HepG2 (cell line): ENCODE data around the gene TTPAL. TPM values are rescaled to one million over a fixed set of nuclear protein-coding genes. Genes with fewer than 3 reads are reported as not detected.

Source experiments
- ATAC-seq: fragments of 200-7000 bp; cut with Tn5 transposase; 3 replicates; pipeline ENCODE4 v1.9.1; 2020; ENCODE audit warnings: mild to moderate bottlenecking, moderate library complexity
- BruUV-seq: library from RNA; stranded (reverse); fragments of 400-500 nt; replicated peaks from 2 replicates; lab custom pipeline; 2021; lab: Mats Ljungman, UMichigan
- CTCF ChIA-PET: fragments of 300-600 bp; formaldehyde crosslinking; extraction: SDS; loops from one replicate; lab custom pipeline; 2021; ENCODE audit warnings: low total read pairs, inconsistent platforms, low intra/inter-chr PET ratio; lab: Yijun Ruan, JAX
- POLR2A ChIA-PET: fragments of 350-600 bp; sonication (Branson Sonifier 250); formaldehyde crosslinking; loops from one replicate; lab custom pipeline; 2020; ENCODE audit warnings: antibody characterized with exemption, inconsistent platforms; lab: Yijun Ruan, JAX
- DNase-seq: peaks from one replicate; pipeline ENCODE4 v3.0.0-alpha.2; 2015; ENCODE audit warnings: low spot score
- FAIRE-seq: peaks from 3 replicates; lab custom pipeline; 2011; peaks lifted over from hg19 to GRCh38; lab: Jason Lieb, UNC
- H2AFZ ChIP-seq: one replicate; pipeline ENCODE4 v1.6.1; 2011; ENCODE audit warnings: low read length, inconsistent platforms
- H3K27ac ChIP-seq: fragments of 300-600 bp; 3 replicates; pipeline ENCODE4 v1.8.0; 2011; ENCODE audit warnings: mixed run types, mild to moderate bottlenecking, mixed read lengths, low read length, inconsistent platforms; ENCODE audit not compliant: insufficient read depth; ENCODE audit errors: extremely low read length
- H3K27me3 ChIP-seq, 2 experiments: fragments of 200-600 bp in 1 of 2; 2 replicates in 1 of 2; 3 replicates in 1 of 2; pipeline versions ENCODE4 v1.6.0 to v1.8.0; 2011; ENCODE audit warnings: low read length in 2 of 2, mild to moderate bottlenecking in 2 of 2, moderate library complexity in 2 of 2, inconsistent platforms in 1 of 2; ENCODE audit not compliant: insufficient read depth in 2 of 2, control insufficient read depth in 1 of 2
- H3K36me3 ChIP-seq, 2 experiments: fragments of 200-600 bp in 1 of 2; replicated peaks in 1 of 2; 2 replicates in 1 of 2; 3 replicates in 1 of 2; pipeline versions ENCODE4 v1.5.1 to v1.8.0; 2011; ENCODE audit warnings: low read length in 2 of 2, inconsistent platforms in 1 of 2; ENCODE audit not compliant: insufficient read depth in 2 of 2, control insufficient read depth in 1 of 2
- H3K4me1 ChIP-seq: 2 replicates; pipeline ENCODE4 v1.5.1; 2012; ENCODE audit warnings: low read length, inconsistent platforms; ENCODE audit not compliant: insufficient read depth
- H3K4me2 ChIP-seq: 2 replicates; pipeline ENCODE4 v1.6.0; 2011; ENCODE audit warnings: low read depth, low read length, inconsistent platforms
- H3K4me3 ChIP-seq, 3 experiments: fragments of 200-600 bp in 1 of 3; sonication (generic), shearing (Covaris generic) in 1 of 3; replicated peaks in 1 of 3; 2 replicates each; pipeline ENCODE4 v1.5.1; 2011 to 2016; ENCODE audit warnings: low read length in 3 of 3, inconsistent platforms in 2 of 3, low read depth in 2 of 3, mild to moderate bottlenecking in 2 of 3, control low read depth in 1 of 3, mixed read lengths in 1 of 3; ENCODE audit not compliant: insufficient read depth in 1 of 3
- H3K79me2 ChIP-seq: one replicate; pipeline ENCODE4 v1.6.1; 2011; ENCODE audit warnings: low read length, inconsistent platforms; ENCODE audit not compliant: insufficient read depth
- H3K9ac ChIP-seq: 2 replicates; pipeline ENCODE4 v1.6.0; 2011; ENCODE audit warnings: mild to moderate bottlenecking, low read depth, low read length, inconsistent platforms; ENCODE audit not compliant: insufficient read depth
- H3K9me3 ChIP-seq: 2 replicates; pipeline ENCODE4 v1.5.1; 2012; ENCODE audit warnings: mild to moderate bottlenecking, low read length
- H4K20me1 ChIP-seq: 2 replicates; pipeline ENCODE4 v1.6.0; 2011; ENCODE audit warnings: inconsistent platforms, mild to moderate bottlenecking, low read length, moderate library complexity; ENCODE audit not compliant: insufficient read depth
- AGO1 ChIP-seq: fragments of 200-400 bp; formaldehyde crosslinking; IDR thresholded peaks from 2 replicates; pipeline ENCODE4 v1.6.1; 2017; ENCODE audit warnings: mild to moderate bottlenecking, low read depth, low read length, moderate library complexity; ENCODE audit not compliant: poor library complexity, severe bottlenecking
- AHDC1 ChIP-seq: sonication (generic); formaldehyde crosslinking; IDR thresholded peaks from 2 replicates; pipeline ENCODE4 v1.5.1; 2020; ENCODE audit warnings: mild to moderate bottlenecking, missing genetic modification reagents, borderline replicate concordance
- CREM ChIP-seq, 2 experiments: sonication (generic) in 1 of 2; formaldehyde crosslinking in 1 of 2; IDR thresholded peaks; 2 replicates each; pipeline versions ENCODE4 v1.4.0 to v1.6.1; 2016 to 2020; ENCODE audit warnings: antibody characterized with exemption in 1 of 2, mild to moderate bottlenecking in 1 of 2, missing genetic modification reagents in 1 of 2
- ERF ChIP-seq: IDR thresholded peaks from 2 replicates; pipeline ENCODE4 v1.6.1; 2018; ENCODE audit warnings: missing biosample characterization, missing genetic modification reagents
- HNF4A ChIP-seq: sonication (generic); formaldehyde crosslinking; IDR thresholded peaks from 2 replicates; pipeline ENCODE4 v1.4.0; 2020; ENCODE audit warnings: missing genetic modification reagents
- HNF4G ChIP-seq, 2 experiments: sonication (generic) in 1 of 2; formaldehyde crosslinking in 1 of 2; IDR thresholded peaks; 2 replicates each; pipeline versions ENCODE4 v1.4.0 to v1.6.1; 2011 to 2020; ENCODE audit warnings: borderline replicate concordance in 2 of 2, low read depth in 2 of 2, mild to moderate bottlenecking in 2 of 2, low read length in 1 of 2, missing genetic modification reagents in 1 of 2, moderate library complexity in 1 of 2
- IRX3 ChIP-seq: sonication (generic); formaldehyde crosslinking; IDR thresholded peaks from 2 replicates; pipeline ENCODE4 v1.8.1; 2023; ENCODE audit warnings: mild to moderate bottlenecking, low read depth, missing genetic modification reagents, borderline replicate concordance
- KDM6A ChIP-seq: IDR thresholded peaks from 2 replicates; pipeline ENCODE4 v1.6.1; 2016; ENCODE audit warnings: low read depth
- MAFK ChIP-seq, 2 experiments: IDR thresholded peaks in 1 of 2; conservative IDR thresholded peaks in 1 of 2; 2 replicates each; pipeline ENCODE4 v1.6.1; 2011; ENCODE audit warnings: improper control_type of control experiment in 2 of 2, low read length in 2 of 2
- MNT ChIP-seq: fragments of 450-650 bp; IDR thresholded peaks from 2 replicates; pipeline ENCODE4 v1.6.1; 2016
- SAP130 ChIP-seq: IDR thresholded peaks from 2 replicates; pipeline ENCODE4 v1.6.1; 2016; ENCODE audit warnings: low read depth
- TCF7 ChIP-seq: sonication (generic); IDR thresholded peaks from 2 replicates; pipeline ENCODE4 v1.6.1; 2016; ENCODE audit warnings: antibody characterized with exemption, low read depth
- ZNF24 ChIP-seq: fragments of 450-650 bp; IDR thresholded peaks from 2 replicates; pipeline ENCODE4 v1.6.1; 2017; ENCODE audit warnings: antibody characterized with exemption, mild to moderate bottlenecking
- ZNF263 ChIP-seq: sonication (generic); formaldehyde crosslinking; IDR thresholded peaks from 2 replicates; pipeline ENCODE4 v1.4.0; 2020; ENCODE audit warnings: missing genetic modification reagents
- ZNF331 ChIP-seq: sonication (generic); formaldehyde crosslinking; IDR thresholded peaks from 2 replicates; pipeline ENCODE4 v1.4.0; 2020; ENCODE audit warnings: missing genetic modification reagents
- WGBS: methylation state at CpG from one replicate; pipeline ENCODE4 v1.1.6; 2017; ENCODE audit warnings: low lambda C conversion rate; 5-methylcytosine and 5-hydroxymethylcytosine counted together
- in situ Hi-C: cut with HindIII; loops from 2 replicates; pipeline ENCODE4 v1.10.0; 2017; ENCODE audit warnings: low pct_unique_long_range_greater_than_20kb; ENCODE audit not compliant: extremely low pct_ligation_motif_present
- intact Hi-C: fragments of 100-400 bp; cut with micrococcal nuclease; formaldehyde crosslinking; loops from one replicate; pipeline ENCODE4 v1.10.0; 2022; ENCODE audit not compliant: unreplicated experiment
- polyA plus RNA-seq, 8 experiments: library from polyadenylated mRNA; depleted of rRNA in 3 of 8; stranded (reverse) in 7 of 8; unstranded in 1 of 8; fragments of >200 nt; fragmentation: Illumina TruSeq in 4 of 8; extraction: Trizol in 4 of 8; gene quantifications; 2 replicates each; pipeline versions ENCODE4 v1.2.1 to v1.2.3, GENCODE V29; 2011 to 2016; ENCODE audit warnings: low read depth in 4 of 8, missing spikeins in 1 of 8, mixed read lengths in 1 of 8; ENCODE audit not compliant: insufficient read depth in 1 of 8
- total RNA-seq, 5 experiments: library from RNA; depleted of rRNA; stranded (reverse); fragments of >200 nt; fragmentation: Illumina TruSeq; extraction: Trizol; gene quantifications; 2 replicates each; pipeline ENCODE4 v1.2.3, GENCODE V29; 2016; ENCODE audit warnings: low read depth in 1 of 5

Gene TTPAL
- total and polyA plus RNA-seq, 2 of the 13 experiments (the other 11 are each of a cell fraction or from before 2014, with no cell fraction given): 4.3 to 18.8 TPM

DNA sequence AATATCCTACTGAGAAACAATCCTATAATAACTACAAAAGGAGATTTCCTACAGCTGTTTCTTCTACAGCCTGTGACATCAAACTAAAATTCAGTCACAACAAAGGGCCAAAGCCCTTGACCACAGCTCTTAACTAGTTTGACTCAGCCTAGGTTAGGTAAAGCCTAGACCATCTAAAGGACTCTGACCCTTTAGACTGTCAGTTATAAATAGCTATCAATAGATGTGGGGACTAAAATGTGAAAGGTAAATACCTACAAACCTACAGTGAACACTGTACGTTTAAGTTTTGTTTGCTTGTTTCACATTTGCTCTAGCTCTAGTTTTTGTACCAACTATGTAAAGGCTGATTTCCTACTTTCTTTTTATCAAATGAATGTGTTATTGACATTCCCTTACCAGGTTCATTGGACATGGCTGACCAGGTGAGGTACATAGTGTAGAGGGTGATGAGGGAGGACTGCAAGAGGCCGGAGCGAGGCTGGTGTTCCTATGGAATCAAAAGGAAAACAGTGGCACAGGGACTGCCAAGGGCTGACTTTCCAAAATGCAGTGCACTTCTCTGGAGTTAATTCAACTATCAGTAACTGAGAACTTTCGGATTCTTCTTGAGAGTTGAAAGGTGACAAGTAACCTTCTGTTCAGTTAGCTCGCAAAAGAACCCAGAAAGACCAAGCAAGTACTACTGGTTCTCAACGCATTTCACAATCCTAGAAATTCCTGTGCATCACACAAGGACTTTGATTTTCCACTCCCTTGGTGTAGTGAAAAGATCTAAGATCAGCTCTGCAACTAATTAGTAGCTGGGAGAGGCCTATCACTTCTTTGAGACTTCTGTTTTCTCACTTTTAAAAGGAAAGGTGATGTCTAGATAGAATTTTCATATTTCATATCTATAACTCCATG, 29.0 kb downstream of the TTPAL start:
- BruUV-seq: no TSS peak
- WGBS: 60% methylated on average over 6 of the region's 6 CpGs
- FAIRE-seq: peak; percentile 21
- TF ChIP-seq CREM (IDR thresholded peaks at IDR 0.05): peak; percentile 19; the same call in 1 of the 2 replicates
- TF ChIP-seq CREM (CRISPR knock-in tag; IDR thresholded peaks at IDR 0.05): no peak
- TF ChIP-seq SAP130 (CRISPR knock-in tag): peak; percentile 33
- peak; percentile 34; the same call in 1 of the 2 replicates for TF ChIP-seq HNF4G (IDR thresholded peaks at IDR 0.05; ENCODE audit: borderline replicate concordance, low read depth, low read length)
- no peak for TF ChIP-seq HNF4G (CRISPR knock-in tag; IDR thresholded peaks at IDR 0.05; ENCODE audit: borderline replicate concordance, low read depth)
- no peak for TF ChIP-seq AGO1
- TF ChIP-seq ZNF263 (CRISPR knock-in tag): peak; percentile 93
- peak; percentile 39; the same call in 1 of the 2 replicates for TF ChIP-seq MNT
- no peak for TF ChIP-seq ERF
- no peak for TF ChIP-seq IRX3
- TF ChIP-seq KDM6A: peak; percentile 50; the same call in 1 of the 2 replicates
- TF ChIP-seq MAFK (conservative IDR thresholded peaks at IDR 0.05 in 1 of 2, IDR thresholded peaks at IDR 0.05 in 1 of 2; ENCODE audit: low read length in 2 of 2): peak in 1 of 2 experiments; percentile 75; a peak in 2 of 4 replicates
- peak; percentile 25; the same call in 1 of the 2 replicates for TF ChIP-seq HNF4A (CRISPR knock-in tag)
- TF ChIP-seq ZNF331: peak; percentile 4; the same call in 1 of the 2 replicates
- TF ChIP-seq AHDC1 (CRISPR knock-in tag): 0 out of 2 replicates have a peak, but pooled peaks have one; percentile 39
- TF ChIP-seq ZNF24: no peak
- peak; percentile 36; the same call in 1 of the 2 replicates for TF ChIP-seq TCF7

More for the DNA sequence above, 29.0 kb downstream of the TTPAL start:
- Histone ChIP-seq H3K27me3 (no peaks in the 10 kb centered on the region), H3K4me3 (no peak overlapping the region), H3K4me2 (peak overlapping the region; percentile 8; the same call in 1 of the 2 replicates), H4K20me1 (no peaks in the 10 kb centered on the region), H3K9me3 (no peaks in the 10 kb centered on the region), H3K79me2 (no peaks in the 10 kb centered on the region), H3K4me1 (peaks cover 23% of the 10 kb centered on the region), H3K9ac (no peak overlapping the region), H3K27ac (peak overlapping the region; percentile 48), H2AFZ (no peak overlapping the region), H3K36me3 (peaks cover 35 to 81% of the 10 kb centered on the region in 2 experiments)
- peak; percentile 93 for ATAC-seq
- intact Hi-C loops: no loop called here
- in situ Hi-C loops: no loop called here
- peak; percentile 79 for DNase-seq
- POLR2A ChIA-PET: interaction anchor here (1.0 to 2.7 kb wide), 9 partner anchors 9 to 105 kb away, joined by 3 to 23 read pairs (median 6); partner anchors contain the start of genes SERINC3 and TTPAL
- CTCF ChIA-PET: no interaction called here
